GM13976 (cell line): Measurements from ENCODE around the gene TUBE1.

ENCODE experiments used
- DNase-seq: peaks from one replicate; pipeline ENCODE4 v3.0.0; 2012; ENCODE audit warnings: low spot score
- in situ Hi-C: fragments of 300-500 bp; cut with MboI; formaldehyde crosslinking; loops from one replicate; pipeline ENCODE4 v1.12.0; 2022; ENCODE audit warnings: low sequenced_read_pairs, mixed read lengths, inconsistent platforms; ENCODE audit not compliant: unreplicated experiment
- TF ChIP-seq, protein P1 (sequence below): IDR thresholded peaks from 2 replicates; pipeline ENCODE4 v1.5.1; 2012; ENCODE audit warnings: borderline replicate concordance, mild to moderate bottlenecking; ENCODE audit not compliant: insufficient read depth; ENCODE audit errors: extremely low read depth, missing control alignments, control extremely low read depth

TUBE1 gene

DNA sequence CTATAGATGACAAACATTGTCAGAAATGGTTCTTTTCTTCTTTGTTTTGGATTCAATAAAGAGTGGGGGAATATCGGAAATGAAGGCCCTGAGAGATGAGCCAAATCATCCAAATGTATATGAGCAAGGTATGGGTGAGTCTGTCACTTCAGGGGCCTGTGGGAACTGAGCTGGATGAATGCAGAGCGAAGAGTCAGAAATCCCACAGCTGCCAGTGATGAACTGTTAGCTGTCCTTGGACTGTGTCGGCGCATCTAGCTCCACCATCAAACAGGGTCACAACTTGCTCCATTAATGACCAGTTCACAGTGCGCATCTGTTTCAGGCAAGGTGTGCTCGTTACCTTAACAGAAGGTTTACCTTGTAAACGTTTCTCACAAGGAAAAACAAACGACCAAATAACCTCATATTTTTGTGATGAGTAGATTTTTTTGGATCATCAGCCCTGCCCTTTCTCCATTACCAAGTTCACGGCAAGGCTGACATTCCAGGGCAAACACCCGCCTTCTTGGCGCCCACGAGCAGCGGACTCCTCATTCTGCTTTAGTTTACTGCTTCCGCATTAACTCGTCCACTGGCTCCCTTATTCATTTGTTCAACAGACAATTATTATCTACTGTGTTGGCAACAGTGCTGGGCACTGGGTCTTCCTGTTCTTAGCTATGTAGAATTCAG lies 48.4 kb downstream of the TUBE1 start:
- TF ChIP-seq, protein P1, sequence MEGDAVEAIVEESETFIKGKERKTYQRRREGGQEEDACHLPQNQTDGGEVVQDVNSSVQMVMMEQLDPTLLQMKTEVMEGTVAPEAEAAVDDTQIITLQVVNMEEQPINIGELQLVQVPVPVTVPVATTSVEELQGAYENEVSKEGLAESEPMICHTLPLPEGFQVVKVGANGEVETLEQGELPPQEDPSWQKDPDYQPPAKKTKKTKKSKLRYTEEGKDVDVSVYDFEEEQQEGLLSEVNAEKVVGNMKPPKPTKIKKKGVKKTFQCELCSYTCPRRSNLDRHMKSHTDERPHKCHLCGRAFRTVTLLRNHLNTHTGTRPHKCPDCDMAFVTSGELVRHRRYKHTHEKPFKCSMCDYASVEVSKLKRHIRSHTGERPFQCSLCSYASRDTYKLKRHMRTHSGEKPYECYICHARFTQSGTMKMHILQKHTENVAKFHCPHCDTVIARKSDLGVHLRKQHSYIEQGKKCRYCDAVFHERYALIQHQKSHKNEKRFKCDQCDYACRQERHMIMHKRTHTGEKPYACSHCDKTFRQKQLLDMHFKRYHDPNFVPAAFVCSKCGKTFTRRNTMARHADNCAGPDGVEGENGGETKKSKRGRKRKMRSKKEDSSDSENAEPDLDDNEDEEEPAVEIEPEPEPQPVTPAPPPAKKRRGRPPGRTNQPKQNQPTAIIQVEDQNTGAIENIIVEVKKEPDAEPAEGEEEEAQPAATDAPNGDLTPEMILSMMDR: no peak
- in situ Hi-C loops: loop anchor here (25.0 kb wide), 1 partner anchor 777 kb away; a partner anchor contains a TSS
- no peak for DNase-seq

DNA sequence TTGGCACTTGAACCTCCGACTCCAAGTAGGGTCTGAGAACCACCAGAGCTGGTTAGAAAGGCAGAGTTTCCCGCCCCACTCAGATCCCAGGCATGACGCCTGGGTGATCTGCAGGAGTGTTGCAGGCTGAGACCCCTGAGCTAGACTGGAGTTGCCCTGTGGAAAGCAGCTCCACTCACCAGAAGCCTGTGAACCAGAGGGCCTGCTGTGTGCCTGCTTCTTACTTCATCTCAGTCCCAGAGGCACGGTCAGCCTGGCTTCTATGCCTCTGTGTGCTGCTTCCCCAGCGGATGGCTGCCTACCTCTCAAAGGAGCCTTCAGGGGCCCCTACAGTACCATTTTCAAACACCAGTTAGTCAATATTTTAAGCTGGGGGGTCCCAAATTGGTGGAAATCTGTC lies 49.0 kb downstream of the TUBE1 start:
- in situ Hi-C loops: loop anchor here (25.0 kb wide), 1 partner anchor 776 kb away; a partner anchor contains a TSS

DNA sequence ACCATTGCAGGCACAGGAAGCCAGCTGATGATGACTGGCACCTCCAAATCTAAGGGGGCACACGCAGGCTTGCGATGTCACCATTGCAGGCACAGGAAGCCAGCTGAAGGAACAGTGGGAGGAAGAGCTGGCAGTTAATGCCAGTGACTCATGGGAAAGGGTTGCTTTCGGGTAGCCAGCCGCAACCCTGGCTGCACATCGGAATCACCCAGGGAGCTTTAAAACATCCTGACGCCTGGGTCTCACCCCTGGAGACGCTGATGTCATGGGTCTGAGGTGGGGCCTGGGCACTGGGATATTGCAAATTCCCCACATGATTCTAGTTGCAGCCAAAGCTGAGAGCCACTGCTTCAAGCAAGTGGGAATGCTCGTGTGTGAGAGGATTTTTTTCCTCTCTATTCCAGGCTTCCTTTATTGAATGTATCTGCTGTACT lies 49.5 kb downstream of the TUBE1 start:
- no peak for DNase-seq
- in situ Hi-C loops: loop anchor here (25.0 kb wide), 1 partner anchor 775 kb away; a partner anchor contains a TSS
- TF ChIP-seq, protein P1: no peak

More for the DNA sequence above, 49.0 kb downstream of the TUBE1 start:
- DNase-seq: no peak
- TF ChIP-seq, protein P1: no peak

DNA sequence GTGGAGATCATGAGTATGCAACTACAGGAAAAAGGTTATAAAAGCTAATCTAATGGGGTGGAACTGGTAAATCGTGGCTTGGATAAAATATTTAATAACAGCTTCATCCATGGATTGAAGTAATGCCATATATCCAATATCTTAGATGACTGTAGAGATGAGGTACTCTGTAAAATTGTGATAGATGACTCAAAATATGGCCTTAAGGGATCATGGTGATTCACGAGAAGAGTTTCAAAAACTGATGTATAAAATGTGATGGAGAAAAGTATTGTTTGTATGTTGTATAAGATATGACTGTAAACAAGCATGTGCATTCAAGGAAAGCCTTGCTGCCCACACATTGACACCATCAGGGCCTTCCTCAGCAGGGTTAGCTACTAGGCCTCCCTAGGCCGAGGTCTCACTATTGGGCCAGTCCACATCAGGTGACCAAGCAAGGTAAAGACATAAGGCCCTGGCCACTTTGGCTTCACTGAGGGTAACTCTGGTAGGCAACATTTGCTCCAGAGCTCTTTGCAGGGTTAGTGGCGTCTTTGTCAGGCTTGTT lies 51.1 kb downstream of the TUBE1 start:
- in situ Hi-C loops: loop anchor here (25.0 kb wide), 1 partner anchor 774 kb away; a partner anchor contains a TSS
- no peak for DNase-seq
- TF ChIP-seq, protein P1: no peak

DNA sequence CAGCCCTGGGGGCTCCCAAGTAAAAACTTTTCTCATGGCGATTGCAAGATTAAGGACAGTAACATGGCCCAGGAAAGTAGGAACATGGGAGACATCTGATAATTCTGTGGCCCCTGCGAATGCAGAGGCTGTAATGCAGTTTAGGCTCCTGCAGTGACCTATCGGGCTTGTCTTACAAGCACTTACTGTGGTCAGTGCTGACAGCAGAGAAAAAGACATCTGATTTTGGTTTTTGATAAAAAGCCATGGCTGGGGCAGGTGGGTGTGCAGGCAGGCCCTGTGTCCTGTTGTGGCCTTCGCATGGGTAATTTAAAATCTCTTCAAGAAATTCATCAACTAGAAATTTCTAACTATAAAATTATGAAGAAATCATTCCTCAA lies 52.7 kb downstream of the TUBE1 start:
- no peak for DNase-seq
- TF ChIP-seq, protein P1: no peak
- in situ Hi-C loops: loop anchor here (25.0 kb wide), 1 partner anchor 772 kb away; a partner anchor contains a TSS

DNA sequence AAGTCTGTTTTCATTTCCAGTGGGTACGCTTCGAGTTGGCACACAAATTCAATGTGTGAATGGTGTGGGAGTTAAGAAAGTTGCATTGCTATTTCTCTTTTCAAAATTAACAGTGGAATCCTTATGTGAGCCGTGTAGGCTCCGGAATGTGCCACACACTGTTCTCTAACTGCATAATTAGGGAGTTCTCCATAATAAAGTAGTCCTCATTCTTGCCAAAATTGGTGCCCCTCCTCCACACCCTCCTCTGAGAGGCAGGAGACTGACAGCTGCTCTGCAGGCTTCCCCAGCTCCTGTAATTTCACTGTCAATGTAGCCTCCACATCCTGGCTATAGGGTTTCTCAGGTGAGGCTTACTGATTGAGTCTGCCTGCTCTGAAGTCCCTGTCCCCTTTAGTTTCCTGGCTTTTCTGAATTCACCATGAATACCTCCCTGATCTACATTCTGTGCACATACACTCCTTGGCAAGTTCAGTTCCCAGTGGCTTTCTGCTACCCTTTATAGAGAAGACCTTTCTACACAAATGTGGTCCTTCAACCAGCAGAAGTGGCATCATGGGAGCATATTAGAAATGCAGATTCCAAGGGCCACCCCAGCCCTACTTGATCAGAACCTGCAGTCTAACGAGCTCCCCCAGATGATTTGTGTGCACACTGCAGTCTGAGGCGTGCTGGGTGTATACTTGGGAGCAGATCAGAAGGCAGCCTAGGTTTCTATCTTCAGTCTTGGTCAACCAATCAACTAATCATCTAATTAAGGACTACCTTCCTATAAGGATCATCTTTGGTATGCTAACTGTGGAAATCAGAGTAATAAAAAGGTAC lies 53.3 kb downstream of the TUBE1 start:
- TF ChIP-seq, protein P1: no peak
- DNase-seq: no peak
- in situ Hi-C loops: loop anchor here (25.0 kb wide), 1 partner anchor 772 kb away; a partner anchor contains a TSS
